Breast epithelium (tissue), 3 donors: ENCODE measurements around the gene PKD1L1.

ENCODE experiments used
- CTCF ChIP-seq, 3 donors: fragments of 450-650 bp; IDR thresholded peaks; one replicate each; pipeline ENCODE4 v1.5.1; 2016 to 2017; ENCODE audit warnings: antibody characterized with exemption in 3 of 3, mild to moderate bottlenecking in 3 of 3, moderate library complexity in 3 of 3
- POLR2AphosphoS5 ChIP-seq, 3 donors: sonication (generic); formaldehyde crosslinking; IDR thresholded peaks; one replicate each; pipeline ENCODE4 v1.6.1; 2017; ENCODE audit warnings: antibody characterized with exemption in 3 of 3

- TF ChIP-seq CTCF (IDR thresholded peaks at IDR 0.05) = no peak
- no peak for TF ChIP-seq POLR2AphosphoS5 (IDR thresholded peaks at IDR 0.05)
Measured at GRCh38 chr7:47748041-47748440, 200.2 kb downstream of the PKD1L1 start.
